Endothelial cell of umbilical vein (primary cell): ENCODE data around the gene PARVA. TPM values are rescaled to one million over a fixed set of nuclear protein-coding genes. Genes with fewer than 3 reads are reported as not detected.

ENCODE experiments used
- BruUV-seq: library from RNA; stranded (reverse); fragments of 400-500 nt; replicated peaks from 2 replicates; lab custom pipeline; 2021; lab: Mats Ljungman, UMichigan
- CTCF ChIA-PET: fragments of 300-600, 350-600 bp; sonication (Branson Sonifier 250); formaldehyde crosslinking; loops from one replicate; lab custom pipeline; 2021; ENCODE audit warnings: antibody characterized with exemption, inconsistent platforms; lab: Charles Lee
- POLR2A ChIA-PET: fragments of 300-600, 350-600 bp; sonication (Branson Sonifier 250); formaldehyde crosslinking; loops from one replicate; lab custom pipeline; 2021; ENCODE audit warnings: antibody characterized with exemption, inconsistent platforms; lab: Charles Lee
- DNase-seq: peaks from one replicate; pipeline ENCODE4 v3.0.0-alpha.2; 2011; ENCODE audit warnings: low read depth, low spot score
- FAIRE-seq: peaks from 2 replicates; lab custom pipeline; 2011; peaks lifted over from hg19 to GRCh38; lab: Jason Lieb, UNC
- H2AFZ ChIP-seq: 2 replicates; pipeline ENCODE4 v1.6.0; 2012; ENCODE audit warnings: low read depth, low read length, control low read depth, inconsistent platforms
- H3K27ac ChIP-seq: 2 replicates; pipeline ENCODE4 v1.5.1; 2011; ENCODE audit warnings: low read depth, mild to moderate bottlenecking, control low read depth, low read length, moderate library complexity; ENCODE audit not compliant: insufficient read depth
- H3K27me3 ChIP-seq, 2 experiments: 2 replicates each; pipeline versions ENCODE4 v1.6.0 to v1.6.1; 2011; ENCODE audit warnings: low read length in 2 of 2, mixed read lengths in 1 of 2; ENCODE audit not compliant: control insufficient read depth in 2 of 2, insufficient read depth in 2 of 2
- H3K36me3 ChIP-seq, 2 experiments: 2 replicates in 1 of 2; 3 replicates in 1 of 2; pipeline ENCODE4 v1.5.1; 2011; ENCODE audit warnings: low read length in 2 of 2, mild to moderate bottlenecking in 1 of 2, moderate library complexity in 1 of 2; ENCODE audit not compliant: control insufficient read depth in 2 of 2, insufficient read depth in 2 of 2; ENCODE audit errors: extremely low read depth in 1 of 2
- H3K4me1 ChIP-seq: 3 replicates; pipeline ENCODE4 v1.5.1; 2011; ENCODE audit warnings: mild to moderate bottlenecking, low read length; ENCODE audit not compliant: control insufficient read depth, insufficient read depth; ENCODE audit errors: extremely low read depth
- H3K4me2 ChIP-seq: 2 replicates; pipeline ENCODE4 v1.6.1; 2011; ENCODE audit warnings: low read length, control low read depth, mixed read lengths; ENCODE audit not compliant: insufficient read depth
- H3K4me3 ChIP-seq, 3 experiments: fragments of 200-600 bp in 1 of 3; sonication (generic), shearing (Covaris generic) in 1 of 3; replicated peaks in 1 of 3; 2 replicates each; pipeline ENCODE4 v1.5.1; 2011 to 2016; ENCODE audit warnings: control low read depth in 3 of 3, low read length in 3 of 3, mild to moderate bottlenecking in 2 of 3, inconsistent platforms in 1 of 3, low read depth in 1 of 3, moderate library complexity in 1 of 3; ENCODE audit not compliant: insufficient read depth in 1 of 3
- H3K79me2 ChIP-seq: 2 replicates; pipeline ENCODE4 v1.6.0; 2012; ENCODE audit warnings: low read length, inconsistent platforms; ENCODE audit not compliant: control insufficient read depth, insufficient read depth
- H3K9ac ChIP-seq: replicated peaks from 2 replicates; pipeline ENCODE3; 2011; ENCODE audit warnings: low read length, control low read depth; ENCODE audit not compliant: insufficient read depth; ENCODE audit errors: extremely low read depth
- H3K9me1 ChIP-seq: replicated peaks from 3 replicates; pipeline ENCODE4 v1.6.0; 2011; ENCODE audit warnings: mild to moderate bottlenecking, low read length; ENCODE audit not compliant: control insufficient read depth, insufficient read depth; ENCODE audit errors: extremely low read depth
- H3K9me3 ChIP-seq: replicated peaks from 2 replicates; pipeline ENCODE4 v1.5.1; 2012; ENCODE audit warnings: low read length, inconsistent platforms; ENCODE audit not compliant: control insufficient read depth, insufficient read depth
- H4K20me1 ChIP-seq: replicated peaks from 2 replicates; pipeline ENCODE3; 2011; ENCODE audit warnings: mild to moderate bottlenecking, low read length; ENCODE audit not compliant: control insufficient read depth, insufficient read depth; ENCODE audit errors: extremely low read depth
- CTCF ChIP-seq, 2 donors: IDR thresholded peaks; 1 replicate in 1 of 2; 2 replicates in 1 of 2; pipeline ENCODE4 v1.5.1; 2011; ENCODE audit warnings: low read length in 2 of 2, mild to moderate bottlenecking in 2 of 2, moderate library complexity in 2 of 2, control low read depth in 1 of 2, inconsistent platforms in 1 of 2, low read depth in 1 of 2; ENCODE audit not compliant: insufficient read depth in 1 of 2; ENCODE audit errors: extremely low read depth in 1 of 2
- EZH2 ChIP-seq: IDR thresholded peaks from 2 replicates; pipeline ENCODE4 v1.6.1; 2012; ENCODE audit warnings: borderline replicate concordance, low read depth, mild to moderate bottlenecking, moderate library complexity, low read length, inconsistent platforms; ENCODE audit not compliant: severe bottlenecking
- FOS ChIP-seq: IDR thresholded peaks from 2 replicates; pipeline ENCODE4 v1.6.1; 2011; ENCODE audit warnings: mild to moderate bottlenecking, low read length, moderate library complexity, borderline replicate concordance; ENCODE audit not compliant: insufficient read depth
- GATA2 ChIP-seq: IDR thresholded peaks from 2 replicates; pipeline ENCODE4 v1.7.0; 2011; ENCODE audit warnings: low read depth, mild to moderate bottlenecking, moderate library complexity, mixed read lengths, low read length; ENCODE audit not compliant: insufficient read length, insufficient read depth
- JUN ChIP-seq: IDR thresholded peaks from 2 replicates; pipeline ENCODE4 v1.6.1; 2011; ENCODE audit warnings: borderline replicate concordance, low read depth; ENCODE audit not compliant: insufficient read length, insufficient read depth
- MAX ChIP-seq: IDR thresholded peaks from 2 replicates; pipeline ENCODE4 v1.6.1; 2011; ENCODE audit not compliant: insufficient read depth, insufficient read length
- MYC ChIP-seq: IDR thresholded peaks from one replicate; pipeline ENCODE4 v1.6.1; 2011; ENCODE audit warnings: mild to moderate bottlenecking, low read depth, low read length
- POLR2A ChIP-seq: IDR thresholded peaks from 2 replicates; pipeline ENCODE4 v1.6.1; 2012; ENCODE audit warnings: low read depth, mild to moderate bottlenecking, control low read depth, low read length
- POLR2AphosphoS5 ChIP-seq: IDR thresholded peaks from 2 replicates; pipeline ENCODE4 v1.6.1; 2012; ENCODE audit warnings: low read depth, mild to moderate bottlenecking, control low read depth, low read length, moderate library complexity; ENCODE audit not compliant: insufficient read depth
- dilution Hi-C: fragments of 300-500 bp; cut with MboI; formaldehyde crosslinking; loops from one replicate; pipeline ENCODE4 v1.15.0; 2019; ENCODE audit warnings: low sequenced_read_pairs; ENCODE audit not compliant: extremely low pct_ligation_motif_present
- intact Hi-C: fragments of 100-400 bp; cut with micrococcal nuclease; formaldehyde crosslinking; loops from one replicate; pipeline ENCODE4 v1.10.0; 2022
- polyA plus RNA-seq, 4 experiments: library from polyadenylated mRNA; depleted of rRNA in 3 of 4; stranded (reverse) in 3 of 4; unstranded in 1 of 4; fragments of >200 nt; gene quantifications; 2 replicates each; pipeline versions ENCODE4 v1.2.1 to v1.2.3, GENCODE V29; 2011 to 2012; ENCODE audit warnings: missing spikeins in 1 of 4
- total RNA-seq: library from RNA; stranded (reverse); gene quantifications from 2 replicates; pipeline ENCODE4 v1.2.3, GENCODE V29; 2021

Gene PARVA
- total and polyA plus RNA-seq, 2 donors (not counting 3 experiments of a cell fraction or from before 2014, with no cell fraction given): 40.6 to 104 TPM

- Histone ChIP-seq H3K36me3 (no peaks in the 10 kb centered on the region), H4K20me1 (peaks cover 7% of the 10 kb centered on the region), H3K27me3 (no peaks in the 10 kb centered on the region), H3K27ac (no peak overlapping the region), H2AFZ (no peak overlapping the region), H3K9me1 (no peaks in the 10 kb centered on the region), H3K4me3 (no peak overlapping the region), H3K9ac (no peak overlapping the region), H3K9me3 (no peaks in the 10 kb centered on the region), H3K79me2 (peaks cover 26% of the 10 kb centered on the region), H3K4me2 (no peak overlapping the region), H3K4me1 (peaks cover 12% of the 10 kb centered on the region)
- no TSS peak for BruUV-seq
- TF ChIP-seq JUN (no peak), CTCF (IDR thresholded peaks at IDR 0.05; ENCODE audit: extremely low read depth in 1 of 2, insufficient read depth in 1 of 2, low read depth in 1 of 2, low read length in 2 of 2) (no peak), FOS (no peak), GATA2 (no peak), POLR2AphosphoS5 (no peak), EZH2 (no peak), MYC (no peak), MAX (no peak), POLR2A (no peak)
- DNase-seq: no peak
- ChIA-PET POLR2A (no interaction called here), CTCF (no interaction called here)
- intact Hi-C loops (no loop called here), dilution Hi-C loops (no loop called here)
- FAIRE-seq: no peak
Observed at GRCh38 chr11:12426176-12426575, 48.8 kb downstream of the PARVA start.
